ENCODE measurements around the gene DMGDH. TPM values are rescaled to one million over a fixed set of nuclear protein-coding genes. Genes with fewer than 3 reads are reported as not detected.

DMGDH gene
- total RNA-seq, 1 donor from 2014 or later: 0.36 TPM

DNA sequence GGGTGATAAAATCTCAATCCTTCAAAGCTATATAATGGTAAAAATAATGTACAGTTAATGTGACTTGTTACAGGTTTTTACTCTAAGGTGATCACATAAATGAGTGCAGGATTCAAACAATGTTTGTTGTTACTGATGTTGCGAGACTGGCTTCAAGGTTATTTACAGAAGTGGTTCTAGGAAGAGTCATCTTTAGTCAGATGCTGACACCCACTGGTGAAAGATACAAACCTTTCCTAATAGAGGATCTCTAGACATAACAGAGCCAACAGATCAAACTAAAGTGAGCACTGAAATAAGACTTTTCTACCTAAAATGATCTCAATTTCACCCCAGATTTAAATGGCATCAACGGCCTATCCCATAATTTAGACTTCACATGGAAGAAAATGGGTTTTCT lies 104.6 kb downstream of the DMGDH start:
- no peak for DNase-seq (ENCODE audit: low spot score)
- Mint-ChIP-seq H3K27ac (ENCODE audit: unreplicated experiment) (no peak overlapping the region), H3K27me3 (ENCODE audit: unreplicated experiment) (no peaks in the 10 kb centered on the region), H3K9me3 (ENCODE audit: unreplicated experiment) (no peaks in the 10 kb centered on the region), H3K4me3 (ENCODE audit: unreplicated experiment) (no peak overlapping the region), H3K4me1 (ENCODE audit: unreplicated experiment) (no peaks in the 10 kb centered on the region), H3K36me3 (ENCODE audit: low read depth, unreplicated experiment) (no peaks in the 10 kb centered on the region)
- TF ChIP-seq, protein P1, sequence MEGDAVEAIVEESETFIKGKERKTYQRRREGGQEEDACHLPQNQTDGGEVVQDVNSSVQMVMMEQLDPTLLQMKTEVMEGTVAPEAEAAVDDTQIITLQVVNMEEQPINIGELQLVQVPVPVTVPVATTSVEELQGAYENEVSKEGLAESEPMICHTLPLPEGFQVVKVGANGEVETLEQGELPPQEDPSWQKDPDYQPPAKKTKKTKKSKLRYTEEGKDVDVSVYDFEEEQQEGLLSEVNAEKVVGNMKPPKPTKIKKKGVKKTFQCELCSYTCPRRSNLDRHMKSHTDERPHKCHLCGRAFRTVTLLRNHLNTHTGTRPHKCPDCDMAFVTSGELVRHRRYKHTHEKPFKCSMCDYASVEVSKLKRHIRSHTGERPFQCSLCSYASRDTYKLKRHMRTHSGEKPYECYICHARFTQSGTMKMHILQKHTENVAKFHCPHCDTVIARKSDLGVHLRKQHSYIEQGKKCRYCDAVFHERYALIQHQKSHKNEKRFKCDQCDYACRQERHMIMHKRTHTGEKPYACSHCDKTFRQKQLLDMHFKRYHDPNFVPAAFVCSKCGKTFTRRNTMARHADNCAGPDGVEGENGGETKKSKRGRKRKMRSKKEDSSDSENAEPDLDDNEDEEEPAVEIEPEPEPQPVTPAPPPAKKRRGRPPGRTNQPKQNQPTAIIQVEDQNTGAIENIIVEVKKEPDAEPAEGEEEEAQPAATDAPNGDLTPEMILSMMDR (IDR thresholded peaks at IDR 0.05; ENCODE audit: unreplicated experiment): no peak

DNA sequence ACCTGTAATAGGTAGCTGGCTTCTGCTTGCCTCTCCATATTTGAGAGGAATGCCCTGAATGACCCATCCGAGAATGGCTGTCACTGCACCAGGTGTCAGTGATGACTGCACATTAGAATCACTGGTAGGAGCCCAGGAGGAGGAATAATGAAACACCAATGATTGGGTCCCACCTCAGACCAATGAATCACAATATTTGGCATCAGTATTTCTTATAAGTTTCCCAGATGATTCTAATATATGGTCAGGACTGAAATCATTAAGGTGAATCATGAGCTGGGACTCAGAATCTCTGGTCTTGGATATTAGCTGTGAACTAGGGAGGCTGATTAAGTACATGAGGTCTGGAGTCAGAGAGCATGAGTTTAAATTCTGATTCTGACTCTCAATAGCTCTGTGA lies 107.7 kb downstream of the DMGDH start:
- H3K4me1 Mint-ChIP-seq (ENCODE audit: unreplicated experiment): peaks cover 6% of the 10 kb centered on the region

DNA sequence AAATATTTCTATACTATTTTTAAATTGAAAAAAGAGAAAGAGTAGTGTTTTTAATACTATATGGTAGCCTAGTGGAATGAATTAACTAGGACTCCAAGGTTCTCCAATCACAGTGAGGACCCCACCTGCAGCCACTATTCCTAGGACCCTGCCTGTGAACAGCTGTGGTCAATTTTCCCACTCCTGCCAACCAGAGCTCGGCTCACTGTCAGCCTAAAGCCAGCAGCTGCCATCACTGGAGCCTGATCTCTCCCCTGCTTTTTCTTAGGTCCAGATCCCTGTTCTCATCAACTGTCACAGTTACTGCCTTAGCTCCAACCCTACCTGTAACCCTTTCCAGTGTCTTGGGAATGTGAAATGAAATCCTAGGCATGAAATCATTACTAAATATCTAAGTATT lies 109.7 kb downstream of the DMGDH start:
- peaks cover 6% of the 10 kb centered on the region for H3K4me1 Mint-ChIP-seq (ENCODE audit: unreplicated experiment)
- H3K36me3 Mint-ChIP-seq (ENCODE audit: low read depth, unreplicated experiment): no peaks in the 10 kb centered on the region
- TF ChIP-seq, protein P1 (IDR thresholded peaks at IDR 0.05; ENCODE audit: unreplicated experiment): no peak
- DNase-seq (ENCODE audit: low spot score): no peak
- H3K27ac Mint-ChIP-seq (ENCODE audit: unreplicated experiment): no peak overlapping the region
- no peak overlapping the region for H3K4me3 Mint-ChIP-seq (ENCODE audit: unreplicated experiment)
- H3K9me3 Mint-ChIP-seq (ENCODE audit: unreplicated experiment): no peaks in the 10 kb centered on the region
- no peaks in the 10 kb centered on the region for H3K27me3 Mint-ChIP-seq (ENCODE audit: unreplicated experiment)

More for the DNA sequence above, 107.7 kb downstream of the DMGDH start:
- TF ChIP-seq, protein P1 (IDR thresholded peaks at IDR 0.05; ENCODE audit: unreplicated experiment): no peak
- Mint-ChIP-seq H3K4me3 (ENCODE audit: unreplicated experiment) (no peak overlapping the region), H3K9me3 (ENCODE audit: unreplicated experiment) (no peaks in the 10 kb centered on the region), H3K27me3 (ENCODE audit: unreplicated experiment) (no peaks in the 10 kb centered on the region), H3K36me3 (ENCODE audit: low read depth, unreplicated experiment) (no peaks in the 10 kb centered on the region), H3K27ac (ENCODE audit: unreplicated experiment) (no peak overlapping the region)
- DNase-seq (ENCODE audit: low spot score): no peak

DNA sequence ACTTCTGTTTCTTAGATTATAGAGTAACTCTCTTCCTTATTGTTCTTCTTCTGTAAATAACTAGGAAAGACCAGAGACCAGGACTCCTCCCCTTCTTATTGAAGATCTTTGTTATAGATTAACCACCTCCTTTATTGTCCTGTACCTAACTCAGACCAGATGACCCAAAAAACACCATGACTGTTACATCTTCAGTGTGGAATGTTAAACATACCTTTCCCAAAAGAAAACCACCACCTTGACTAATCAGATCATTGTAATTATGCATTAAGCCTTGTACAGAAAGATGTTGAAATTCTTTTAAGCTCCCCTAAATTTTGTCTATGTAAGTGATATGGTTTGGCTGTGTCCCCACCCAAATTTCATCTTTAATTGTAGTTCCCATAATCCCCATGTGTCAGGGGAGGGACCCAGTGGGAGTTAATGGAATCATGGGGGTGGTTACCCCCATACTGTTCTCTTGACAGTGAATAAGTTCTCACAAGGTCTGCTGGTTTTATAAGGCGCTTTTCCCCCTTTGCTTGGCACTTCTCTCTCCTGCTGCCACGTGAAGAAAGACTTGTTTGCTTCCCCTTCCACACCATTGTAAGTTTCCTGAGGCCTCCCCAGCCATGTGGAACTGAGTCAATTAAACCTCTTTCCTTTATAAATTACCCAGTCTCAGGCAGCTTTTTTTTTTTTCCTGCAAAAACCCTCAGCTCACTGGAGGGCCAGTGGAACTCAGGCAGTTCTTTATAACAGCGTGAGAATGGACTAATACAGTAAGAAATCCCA lies 110.6 kb downstream of the DMGDH start:
- Mint-ChIP-seq H3K9me3 (ENCODE audit: unreplicated experiment) (no peaks in the 10 kb centered on the region), H3K4me1 (ENCODE audit: unreplicated experiment) (peaks cover 6% of the 10 kb centered on the region), H3K36me3 (ENCODE audit: low read depth, unreplicated experiment) (no peaks in the 10 kb centered on the region), H3K4me3 (ENCODE audit: unreplicated experiment) (no peak overlapping the region), H3K27ac (ENCODE audit: unreplicated experiment) (no peak overlapping the region), H3K27me3 (ENCODE audit: unreplicated experiment) (no peaks in the 10 kb centered on the region)
- TF ChIP-seq, protein P1 (IDR thresholded peaks at IDR 0.05; ENCODE audit: unreplicated experiment): no peak
- no peak for DNase-seq (ENCODE audit: low spot score)

DNA sequence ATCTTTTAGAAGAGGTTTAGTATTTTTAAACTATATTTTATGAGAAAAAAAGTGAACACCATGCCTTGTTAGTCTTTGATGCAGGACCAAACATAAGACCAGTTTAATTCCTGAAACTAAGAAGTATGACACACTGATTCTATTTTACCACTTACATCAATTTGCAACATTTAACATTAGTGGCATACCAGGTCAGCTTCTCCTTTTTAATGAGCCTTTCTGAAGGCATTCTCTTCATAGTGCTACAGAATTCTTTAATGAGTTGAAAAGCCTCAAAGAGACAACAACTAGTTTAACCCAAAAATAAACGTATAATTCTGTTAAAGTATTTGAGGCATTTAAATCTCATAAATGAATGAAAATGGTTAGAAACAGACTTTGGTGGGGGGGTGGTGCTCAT lies 112.6 kb downstream of the DMGDH start:
- Mint-ChIP-seq H3K9me3 (ENCODE audit: unreplicated experiment) (no peaks in the 10 kb centered on the region), H3K4me3 (ENCODE audit: unreplicated experiment) (no peak overlapping the region)
- no peak for DNase-seq (ENCODE audit: low spot score)

More for the DNA sequence above, 112.6 kb downstream of the DMGDH start:
- H3K27me3 Mint-ChIP-seq (ENCODE audit: unreplicated experiment): no peaks in the 10 kb centered on the region
- TF ChIP-seq, protein P1 (IDR thresholded peaks at IDR 0.05; ENCODE audit: unreplicated experiment): no peak
- no peaks in the 10 kb centered on the region for H3K36me3 Mint-ChIP-seq (ENCODE audit: low read depth, unreplicated experiment)
- H3K27ac Mint-ChIP-seq (ENCODE audit: unreplicated experiment): no peak overlapping the region
- peaks cover 6% of the 10 kb centered on the region for H3K4me1 Mint-ChIP-seq (ENCODE audit: unreplicated experiment)

Data from endothelial cell (in vitro differentiated cells).